Activated naive CD4-positive, alpha-beta T cell treated with anti-CD3 and anti-CD28 coated beads, Interleukin-2, amount 10 ng/mL, durations not matched to agents 7 days and 5 days (primary cell): Measurements from ENCODE around the gene TMEM258.

ENCODE experiments used
- CTCF ChIA-PET: fragments of 350-600 bp; sonication (Branson Sonifier 250); formaldehyde crosslinking; loops from one replicate; lab custom pipeline; 2021; ENCODE audit warnings: antibody characterized with exemption; lab: Charles Lee
- DNase-seq: peaks from one replicate; pipeline ENCODE4 v3.0.0-alpha.2; 2020
- H3K27ac Mint-ChIP-seq: one replicate; pipeline ENCODE4 v1.8.0; 2021; ENCODE audit warnings: mild to moderate bottlenecking, moderate library complexity, mixed read lengths
- H3K27me3 Mint-ChIP-seq: one replicate; pipeline ENCODE4 v1.8.0; 2021; ENCODE audit warnings: mild to moderate bottlenecking, mixed read lengths
- H3K36me3 Mint-ChIP-seq: one replicate; pipeline ENCODE4 v1.8.0; 2021; ENCODE audit warnings: mixed read lengths
- H3K4me1 Mint-ChIP-seq: one replicate; pipeline ENCODE4 v1.8.0; 2021; ENCODE audit warnings: mixed read lengths
- H3K4me3 Mint-ChIP-seq: one replicate; pipeline ENCODE4 v1.8.0; 2021; ENCODE audit warnings: mild to moderate bottlenecking, moderate library complexity, mixed read lengths
- H3K9me3 Mint-ChIP-seq: one replicate; pipeline ENCODE4 v1.8.0; 2021; ENCODE audit warnings: mixed read lengths

The TMEM258 gene

DNA sequence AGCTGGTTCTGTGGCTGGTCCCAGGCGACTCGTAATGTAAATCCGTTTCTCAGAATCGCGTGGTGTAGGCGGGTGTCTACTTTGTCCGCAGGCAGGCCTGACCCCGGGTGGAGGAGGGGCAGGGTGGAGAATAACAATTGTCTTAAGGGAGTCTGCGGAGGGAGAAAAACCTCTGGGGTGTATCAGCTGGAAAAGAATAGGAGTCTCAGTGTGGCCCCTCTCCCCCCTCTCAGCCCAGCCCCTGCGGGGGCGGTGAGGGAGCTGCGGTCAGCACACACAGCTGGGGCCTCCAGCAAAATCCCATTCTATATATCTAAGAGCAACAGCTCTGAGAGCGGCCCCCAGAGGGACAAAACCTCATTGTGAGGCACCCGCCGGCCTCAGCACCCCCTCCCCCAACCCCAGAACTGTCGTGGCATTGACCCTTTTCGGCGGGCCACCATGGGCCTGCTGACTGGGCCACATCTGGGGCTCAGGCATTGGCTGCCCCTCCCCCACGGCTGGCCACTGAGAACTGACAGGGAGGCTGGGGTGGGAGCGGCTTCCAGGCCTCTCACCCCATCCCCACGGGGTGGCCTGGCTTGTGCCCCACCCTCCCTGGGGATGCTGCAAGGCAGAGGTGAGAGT, 42.7 kb downstream of the TMEM258 start:
- Mint-ChIP-seq H3K36me3 (no peaks in the 10 kb centered on the region), H3K4me3 (no peak overlapping the region), H3K27me3 (peaks cover 65% of the 10 kb centered on the region), H3K4me1 (peaks cover 10% of the 10 kb centered on the region), H3K27ac (no peak overlapping the region), H3K9me3 (no peaks in the 10 kb centered on the region)
- DNase-seq, result no peak
- CTCF ChIA-PET, result interaction anchor here (0.7 to 3.5 kb wide), 9 partner anchors 16 to 358 kb away, joined by 3 to 27 read pairs (median 4); no protein-coding TSS in a partner anchor

DNA sequence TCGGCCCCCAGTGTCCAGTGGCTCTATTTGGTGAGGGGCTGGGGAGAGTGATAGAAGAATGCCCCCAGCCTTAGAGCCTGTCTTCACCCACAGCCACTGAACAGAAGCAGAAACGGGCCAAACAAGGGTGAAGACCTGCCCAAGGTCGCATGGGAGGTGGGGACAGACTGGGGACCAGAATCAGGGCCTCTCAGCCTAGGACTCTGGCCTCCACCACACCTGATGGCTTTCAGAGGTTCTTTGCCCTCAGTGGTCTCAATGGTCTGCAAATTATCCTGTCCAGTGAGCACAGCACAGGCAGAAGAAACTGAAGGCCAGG, 44.5 kb downstream of the TMEM258 start:
- Mint-ChIP-seq H3K4me1 (peaks cover 3% of the 10 kb centered on the region), H3K27me3 (peaks cover 47% of the 10 kb centered on the region), H3K4me3 (no peak overlapping the region), H3K27ac (no peak overlapping the region), H3K36me3 (no peaks in the 10 kb centered on the region), H3K9me3 (no peaks in the 10 kb centered on the region)
- CTCF ChIA-PET, result interaction anchor here (0.6 to 3.5 kb wide), 14 partner anchors 8 to 361 kb away, joined by 3 to 27 read pairs (median 7); no protein-coding TSS in a partner anchor
- no peak for DNase-seq

DNA sequence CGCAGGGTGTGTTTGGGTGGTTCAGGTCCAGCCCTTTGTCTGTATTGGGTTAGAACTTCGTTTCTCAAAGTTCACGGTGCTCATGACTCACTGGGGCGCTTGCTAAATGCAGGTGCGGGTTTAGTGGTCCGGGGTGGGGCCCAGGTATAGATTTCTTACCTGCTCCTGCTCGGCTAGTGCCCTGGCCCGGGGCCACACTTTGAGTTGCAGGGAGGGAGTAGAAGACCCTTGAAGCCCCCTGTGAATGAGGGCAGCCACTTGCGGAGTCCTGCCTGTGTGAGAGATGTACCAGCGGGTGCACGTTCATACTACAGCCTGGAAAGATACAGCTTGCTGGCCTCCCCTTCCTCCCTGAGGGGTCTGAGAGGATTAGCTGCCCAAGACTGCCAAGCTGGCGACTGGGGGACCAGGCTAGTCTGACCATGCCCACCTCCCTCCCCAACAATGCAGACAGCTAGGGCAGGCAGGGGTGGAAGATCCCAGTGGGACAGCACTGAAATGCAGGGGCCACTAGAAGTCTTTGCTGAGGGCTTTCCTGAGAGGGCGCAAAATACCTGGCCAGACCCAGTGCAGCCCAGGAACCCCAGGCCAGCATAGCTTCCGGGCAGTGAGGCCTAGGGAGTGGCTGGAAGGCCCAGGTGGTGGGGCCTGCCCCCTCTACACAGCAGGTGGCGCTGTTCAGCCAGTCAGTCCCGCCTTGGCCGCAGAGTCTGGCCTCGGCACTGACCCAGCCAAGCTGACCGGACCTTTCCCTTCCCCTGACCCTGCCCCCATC, 45.0 kb downstream of the TMEM258 start:
- Mint-ChIP-seq H3K27me3 (peaks cover 42% of the 10 kb centered on the region), H3K27ac (no peak overlapping the region), H3K9me3 (no peaks in the 10 kb centered on the region)

DNA sequence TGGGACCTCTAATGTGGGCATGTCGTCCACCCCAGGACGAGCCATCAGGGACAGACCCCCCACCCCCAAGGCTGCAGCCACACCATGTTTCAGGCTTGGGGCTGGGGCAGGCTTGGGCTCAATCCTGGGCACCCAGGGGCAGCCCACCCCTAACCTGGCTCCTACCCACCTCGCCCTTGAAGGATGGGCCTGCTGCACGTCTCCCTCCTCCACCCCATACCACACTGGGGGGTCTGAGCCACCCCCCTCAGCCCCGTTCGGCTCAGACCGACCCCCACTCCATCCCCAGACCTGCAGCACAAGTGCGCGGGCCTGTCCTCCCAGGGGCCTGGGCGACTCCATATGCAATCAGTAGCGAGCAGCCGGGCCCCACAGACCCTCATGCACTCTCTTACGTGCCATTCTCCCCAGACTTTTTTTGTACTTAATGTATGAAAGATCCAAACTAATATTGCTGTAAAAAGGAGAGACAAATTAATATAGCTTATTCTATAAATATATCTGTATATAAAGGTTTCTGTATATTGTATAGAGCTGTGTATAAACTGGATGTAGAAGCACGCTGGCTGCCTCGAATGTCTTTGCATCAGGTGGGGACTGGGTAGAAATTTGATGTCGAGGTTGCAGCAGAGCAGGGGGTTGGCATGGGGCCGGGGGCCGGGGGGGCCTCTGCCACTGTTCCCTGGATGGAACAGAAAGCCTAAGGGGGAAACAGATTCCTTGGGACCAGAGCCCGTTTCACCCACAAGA, 45.8 kb downstream of the TMEM258 start:
- CTCF ChIA-PET, result interaction anchor here (0.7 to 3.5 kb wide), 12 partner anchors 8 to 362 kb away, joined by 3 to 27 read pairs (median 7); no protein-coding TSS in a partner anchor
- no peak for DNase-seq
- Mint-ChIP-seq H3K27ac (no peak overlapping the region), H3K36me3 (no peaks in the 10 kb centered on the region), H3K27me3 (peaks cover 36% of the 10 kb centered on the region), H3K9me3 (no peaks in the 10 kb centered on the region), H3K4me1 (no peaks in the 10 kb centered on the region), H3K4me3 (no peak overlapping the region)

More for the DNA sequence above, 45.0 kb downstream of the TMEM258 start:
- no peak overlapping the region for H3K4me3 Mint-ChIP-seq
- H3K36me3 Mint-ChIP-seq, result no peaks in the 10 kb centered on the region
- CTCF ChIA-PET, result interaction anchor here (0.6 to 3.5 kb wide), 17 partner anchors 9 to 361 kb away, joined by 3 to 27 read pairs (median 5); no protein-coding TSS in a partner anchor
- DNase-seq, result peak; percentile 68
- peaks cover 2% of the 10 kb centered on the region for H3K4me1 Mint-ChIP-seq

DNA sequence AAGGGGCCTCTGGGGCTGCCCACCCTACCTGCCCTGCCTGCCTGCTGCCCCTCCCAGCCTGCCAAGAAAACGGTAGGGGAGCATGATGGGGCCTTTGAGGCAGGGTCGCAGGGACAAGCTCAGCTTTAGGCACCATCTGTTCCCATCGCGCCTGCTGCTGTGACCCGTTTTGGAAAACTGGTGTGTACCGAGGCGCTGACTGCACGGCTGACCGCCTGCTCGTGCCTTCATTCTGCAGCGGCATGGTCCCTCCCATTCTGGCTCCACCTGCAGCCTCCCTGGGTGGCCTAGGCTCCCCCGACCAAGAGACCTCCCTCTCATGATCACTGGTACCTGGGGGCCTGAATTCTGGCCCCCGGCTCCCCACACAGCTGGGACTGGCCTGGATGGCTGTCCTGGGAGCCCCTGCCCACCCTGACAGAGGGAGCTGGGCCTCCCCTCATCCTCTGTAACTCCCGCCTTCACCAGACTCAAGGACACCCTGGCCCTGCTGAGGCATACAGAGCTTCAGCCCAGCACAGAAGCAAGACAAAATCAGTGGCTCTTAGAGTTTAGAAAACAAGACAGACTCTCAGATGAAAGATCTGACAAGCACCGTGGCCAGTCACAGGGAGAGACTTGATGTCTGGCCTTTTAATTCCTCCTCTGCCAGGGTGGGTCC, 46.5 kb downstream of the TMEM258 start:
- Mint-ChIP-seq H3K9me3 (no peaks in the 10 kb centered on the region), H3K4me3 (no peak overlapping the region), H3K36me3 (no peaks in the 10 kb centered on the region), H3K27ac (no peak overlapping the region), H3K4me1 (no peaks in the 10 kb centered on the region), H3K27me3 (peaks cover 29% of the 10 kb centered on the region)
- CTCF ChIA-PET, result no interaction called here
- DNase-seq, result no peak

DNA sequence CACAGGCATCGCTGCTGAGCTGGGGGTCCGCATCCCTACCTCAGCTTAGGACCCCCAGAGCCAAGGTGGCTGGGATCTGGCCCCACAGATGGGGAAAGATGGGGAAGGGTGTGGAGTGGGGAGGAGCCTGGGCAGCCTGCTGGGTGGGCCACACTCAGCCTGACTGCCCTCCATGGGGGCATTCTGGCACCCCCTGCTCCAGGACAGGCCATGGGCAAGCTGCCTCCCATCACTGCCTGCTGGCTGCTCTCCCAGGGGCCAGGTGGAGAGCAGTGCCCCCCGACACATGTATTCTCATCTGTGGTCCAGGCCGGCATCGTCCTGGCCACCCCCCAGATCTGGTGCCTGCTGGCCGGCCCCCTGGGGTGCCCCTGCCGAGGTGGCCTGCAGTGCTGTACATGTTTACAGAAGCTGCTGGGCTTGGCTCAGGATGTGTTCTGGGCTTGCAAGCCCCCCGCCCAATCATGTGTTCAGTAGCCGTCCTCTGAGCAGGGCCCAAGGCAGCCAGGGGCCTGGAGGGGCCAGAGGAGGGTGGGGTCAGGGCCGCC, 47.7 kb downstream of the TMEM258 start:
- Mint-ChIP-seq H3K9me3 (no peaks in the 10 kb centered on the region), H3K4me1 (no peaks in the 10 kb centered on the region), H3K27me3 (peaks cover 19% of the 10 kb centered on the region), H3K4me3 (no peak overlapping the region), H3K27ac (no peak overlapping the region), H3K36me3 (no peaks in the 10 kb centered on the region)
- no peak for DNase-seq
- CTCF ChIA-PET, result interaction anchor here (1.8 kb wide), 1 partner anchor 11 kb away, joined by 6 read pairs; no protein-coding TSS in a partner anchor

DNA sequence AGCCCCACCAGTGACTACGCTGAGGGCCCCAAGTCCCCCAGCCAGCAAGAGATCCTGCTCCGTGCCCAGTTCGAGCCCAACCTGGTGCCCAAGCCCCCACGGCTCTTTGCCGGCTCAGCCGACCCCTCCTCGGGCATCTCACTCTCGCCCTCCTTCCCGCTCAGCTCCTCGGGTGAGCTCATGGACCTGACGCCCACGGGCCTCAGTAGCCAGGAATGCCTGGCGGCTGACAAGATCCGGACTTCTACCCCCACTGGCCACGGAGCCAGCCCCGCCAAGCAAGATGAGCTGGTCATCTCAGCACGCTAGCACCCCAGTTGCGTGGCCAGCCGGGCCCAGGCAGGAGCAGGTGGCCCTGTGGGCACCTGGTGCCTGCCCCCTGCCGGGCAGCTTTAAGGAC, 48.2 kb downstream of the TMEM258 start:
- Mint-ChIP-seq H3K4me3 (no peak overlapping the region), H3K27ac (no peak overlapping the region), H3K36me3 (no peaks in the 10 kb centered on the region), H3K27me3 (peaks cover 14% of the 10 kb centered on the region), H3K9me3 (no peaks in the 10 kb centered on the region), H3K4me1 (no peaks in the 10 kb centered on the region)
- no peak for DNase-seq
- CTCF ChIA-PET, result interaction anchor here (1.8 kb wide), 1 partner anchor 11 kb away, joined by 6 read pairs; no protein-coding TSS in a partner anchor

DNA sequence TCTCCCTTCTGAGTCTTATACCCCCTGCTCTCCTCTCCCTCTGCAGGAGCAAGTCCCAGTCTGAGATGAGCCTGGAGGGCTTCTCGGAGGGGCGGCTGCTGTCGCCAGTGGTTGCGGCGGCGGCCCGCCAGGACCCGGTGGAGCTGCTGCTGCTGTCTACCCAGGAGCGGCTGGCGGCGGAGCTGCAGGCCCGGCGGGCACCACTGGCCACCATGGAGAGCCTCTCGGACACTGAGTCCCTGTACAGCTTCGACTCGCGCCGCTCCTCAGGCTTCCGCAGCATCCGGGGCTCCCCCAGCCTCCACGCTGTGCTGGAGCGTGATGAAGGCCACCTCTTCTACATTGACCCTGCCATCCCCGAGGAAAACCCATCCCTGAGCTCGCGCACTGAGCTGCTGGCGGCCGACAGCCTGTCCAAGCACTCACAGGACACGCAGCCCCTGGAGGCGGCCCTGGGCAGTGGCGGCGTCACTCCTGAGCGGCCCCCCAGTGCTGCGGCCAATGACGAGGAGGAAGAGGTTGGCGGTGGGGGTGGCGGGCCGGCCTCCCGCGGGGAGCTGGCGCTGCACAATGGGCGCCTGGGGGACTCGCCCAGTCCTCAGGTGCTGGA, 48.8 kb downstream of the TMEM258 start:
- no peaks in the 10 kb centered on the region for H3K4me1 Mint-ChIP-seq
- H3K36me3 Mint-ChIP-seq, result no peaks in the 10 kb centered on the region
- H3K9me3 Mint-ChIP-seq, result no peaks in the 10 kb centered on the region
- H3K4me3 Mint-ChIP-seq, result no peak overlapping the region
- H3K27me3 Mint-ChIP-seq, result peaks cover 8% of the 10 kb centered on the region
- CTCF ChIA-PET, result interaction anchor here (1.8 kb wide), 1 partner anchor 10 kb away, joined by 6 read pairs; no protein-coding TSS in a partner anchor
- DNase-seq, result no peak
- no peak overlapping the region for H3K27ac Mint-ChIP-seq

DNA sequence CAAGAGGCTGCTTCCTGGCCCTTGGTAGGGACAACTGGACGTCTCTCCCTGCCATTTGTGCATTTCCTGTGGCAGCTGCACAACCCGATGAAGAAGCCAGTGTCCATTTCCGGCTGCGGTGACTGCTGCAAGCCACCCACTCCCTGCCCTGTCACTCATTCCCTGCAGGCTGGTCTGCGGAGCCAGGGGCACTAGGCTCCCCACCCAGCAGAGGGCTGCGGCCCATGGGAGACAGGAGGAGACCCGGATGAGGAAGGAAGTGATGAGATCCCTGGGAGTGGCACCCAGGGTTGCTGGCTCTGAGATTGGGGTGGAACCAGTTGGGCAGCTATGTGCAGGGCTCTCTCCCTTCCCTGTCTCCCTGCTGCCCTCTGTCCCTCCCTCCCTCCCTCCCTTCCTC, 50.0 kb downstream of the TMEM258 start:
- H3K27me3 Mint-ChIP-seq, result no peaks in the 10 kb centered on the region
- no peaks in the 10 kb centered on the region for H3K4me1 Mint-ChIP-seq
- no peak overlapping the region for H3K27ac Mint-ChIP-seq
- no peak overlapping the region for H3K4me3 Mint-ChIP-seq
- CTCF ChIA-PET, result no interaction called here
- no peak for DNase-seq
- no peaks in the 10 kb centered on the region for H3K9me3 Mint-ChIP-seq
- H3K36me3 Mint-ChIP-seq, result no peaks in the 10 kb centered on the region

DNA sequence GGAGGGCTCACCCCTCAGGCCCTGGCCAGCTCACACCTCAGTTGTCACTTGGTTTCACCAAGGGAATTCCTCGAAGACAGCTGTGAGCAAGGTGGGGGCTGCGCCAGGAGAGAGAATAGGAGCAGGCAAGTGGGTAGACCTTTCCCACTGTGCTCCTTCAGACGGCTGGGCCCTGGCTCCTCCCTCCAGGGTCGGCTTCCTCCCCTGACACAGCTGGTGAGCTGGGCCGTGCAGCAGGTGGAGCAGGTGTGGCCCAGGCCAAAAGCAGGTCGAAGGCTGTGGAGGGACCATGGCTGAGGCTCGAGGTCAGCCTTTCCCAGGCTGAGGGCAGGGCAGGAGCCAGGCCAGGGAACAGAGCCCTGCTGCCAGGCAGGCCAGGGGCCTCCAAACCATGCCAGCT, 52.4 kb downstream of the TMEM258 start:
- no peak overlapping the region for H3K27ac Mint-ChIP-seq
- no peak overlapping the region for H3K4me3 Mint-ChIP-seq
- CTCF ChIA-PET, result interaction anchor here (0.6 kb wide), 1 partner anchor 9 kb away, joined by 3 read pairs; no protein-coding TSS in a partner anchor

DNA sequence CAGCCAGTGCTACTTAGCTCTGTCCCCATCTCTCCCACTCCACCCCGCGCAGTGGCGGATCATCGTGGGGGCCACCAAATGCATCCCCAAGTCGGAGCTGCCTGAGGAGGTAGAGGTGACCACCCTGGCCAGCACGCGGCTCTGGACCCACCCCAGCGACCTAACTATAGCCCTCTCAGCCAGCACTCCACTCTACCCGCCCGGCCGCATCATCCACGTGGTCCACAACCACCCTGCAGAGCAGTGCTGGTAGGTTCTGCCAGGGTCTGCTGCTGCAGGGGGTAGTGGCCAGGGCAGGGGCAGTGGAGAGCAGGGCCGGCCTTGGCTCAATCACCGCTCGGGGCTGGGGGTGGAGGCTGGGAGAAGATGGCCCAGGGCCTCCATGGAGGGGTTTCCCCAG, 53.0 kb downstream of the TMEM258 start:
- Mint-ChIP-seq H3K9me3 (no peaks in the 10 kb centered on the region), H3K27me3 (no peaks in the 10 kb centered on the region), H3K36me3 (no peaks in the 10 kb centered on the region), H3K27ac (no peak overlapping the region), H3K4me1 (no peaks in the 10 kb centered on the region), H3K4me3 (no peak overlapping the region)
- no peak for DNase-seq
- CTCF ChIA-PET, result interaction anchor here (0.6 kb wide), 1 partner anchor 9 kb away, joined by 3 read pairs; no protein-coding TSS in a partner anchor

More for the DNA sequence above, 52.4 kb downstream of the TMEM258 start:
- H3K4me1 Mint-ChIP-seq, result no peaks in the 10 kb centered on the region
- no peaks in the 10 kb centered on the region for H3K9me3 Mint-ChIP-seq
- H3K36me3 Mint-ChIP-seq, result no peaks in the 10 kb centered on the region
- no peak for DNase-seq
- H3K27me3 Mint-ChIP-seq, result no peaks in the 10 kb centered on the region
